GM10248 (cell line): ENCODE results near the gene SLC29A1.

Experiments
- CTCF ChIA-PET: fragments of 300-600 bp; sonication (Branson Sonifier 250); formaldehyde crosslinking; extraction: SDS; loops from one replicate; lab custom pipeline; 2021; ENCODE audit warnings: antibody characterized with exemption; lab: Yijun Ruan, JAX
- POLR2A ChIA-PET: fragments of 350-650 bp; sonication (Branson Sonifier 250); formaldehyde crosslinking; extraction: SDS; loops from one replicate; lab custom pipeline; 2020; ENCODE audit warnings: antibody characterized with exemption; lab: Yijun Ruan, JAX
- DNase-seq: peaks from one replicate; pipeline ENCODE4 v3.0.0; 2012; ENCODE audit errors: extremely low spot score
- TF ChIP-seq, protein P1 (sequence below): IDR thresholded peaks from 2 replicates; pipeline ENCODE4 v1.5.1; 2012; ENCODE audit warnings: mild to moderate bottlenecking, low read depth; ENCODE audit errors: extremely low read depth, missing control alignments, control extremely low read depth

Gene SLC29A1

GRCh38 chr6:44216677-44217331, 6.6 kb upstream of the SLC29A1 start, which contains the start of gene MYMX:
TSS of gene MYMX (plus strand) at chr6:44216926. CDS start at chr6:44217472, 546 bp downstream.
- POLR2A ChIA-PET: no interaction called here
- DNase-seq: no peak
- CTCF ChIA-PET: interaction anchor here (1.2 to 1.4 kb wide), 5 partner anchors 11 to 50 kb away, joined by 3 to 6 read pairs (median 4); no protein-coding TSS in a partner anchor
- TF ChIP-seq, protein P1, sequence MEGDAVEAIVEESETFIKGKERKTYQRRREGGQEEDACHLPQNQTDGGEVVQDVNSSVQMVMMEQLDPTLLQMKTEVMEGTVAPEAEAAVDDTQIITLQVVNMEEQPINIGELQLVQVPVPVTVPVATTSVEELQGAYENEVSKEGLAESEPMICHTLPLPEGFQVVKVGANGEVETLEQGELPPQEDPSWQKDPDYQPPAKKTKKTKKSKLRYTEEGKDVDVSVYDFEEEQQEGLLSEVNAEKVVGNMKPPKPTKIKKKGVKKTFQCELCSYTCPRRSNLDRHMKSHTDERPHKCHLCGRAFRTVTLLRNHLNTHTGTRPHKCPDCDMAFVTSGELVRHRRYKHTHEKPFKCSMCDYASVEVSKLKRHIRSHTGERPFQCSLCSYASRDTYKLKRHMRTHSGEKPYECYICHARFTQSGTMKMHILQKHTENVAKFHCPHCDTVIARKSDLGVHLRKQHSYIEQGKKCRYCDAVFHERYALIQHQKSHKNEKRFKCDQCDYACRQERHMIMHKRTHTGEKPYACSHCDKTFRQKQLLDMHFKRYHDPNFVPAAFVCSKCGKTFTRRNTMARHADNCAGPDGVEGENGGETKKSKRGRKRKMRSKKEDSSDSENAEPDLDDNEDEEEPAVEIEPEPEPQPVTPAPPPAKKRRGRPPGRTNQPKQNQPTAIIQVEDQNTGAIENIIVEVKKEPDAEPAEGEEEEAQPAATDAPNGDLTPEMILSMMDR: no peak

GRCh38 chr6:44217332-44218143, 5.9 kb upstream of the SLC29A1 start:
- ChIA-PET CTCF (interaction anchor here (1.3 to 2.1 kb wide), 2 partner anchors 20 to 45 kb away, joined by 6 to 7 read pairs; no protein-coding TSS in a partner anchor), POLR2A (no interaction called here)
- no peak for DNase-seq
- TF ChIP-seq, protein P1: no peak

GRCh38 chr6:44219053-44219814, 4.2 kb upstream of the SLC29A1 start:
- ChIA-PET CTCF (interaction anchor here (0.8 to 2.4 kb wide), 10 partner anchors 19 to 141 kb away, joined by 3 to 11 read pairs (median 3); no protein-coding TSS in a partner anchor), POLR2A (interaction anchor here (0.6 to 1.5 kb wide), 4 partner anchors 11 to 548 kb away, joined by 4 to 9 read pairs (median 5); partner anchors contain the start of genes HSP90AB1 and SLC35B2)
- DNase-seq: peak; percentile 88
- TF ChIP-seq, protein P1: no peak

- DNase-seq: no peak
- CTCF ChIA-PET: interaction anchor here (0.8 to 6.8 kb wide), 11 partner anchors 12 to 141 kb away, joined by 3 to 40 read pairs (median 5); partner anchors contain the start of gene HSP90AB1
- TF ChIP-seq, protein P1: peak; percentile 9
- POLR2A ChIA-PET: interaction anchor here (0.6 to 1.5 kb wide), 3 partner anchors 12 to 37 kb away, joined by 4 to 9 read pairs (median 4); partner anchors contain the start of genes HSP90AB1 and SLC35B2
Observed at GRCh38 chr6:44219815-44220784, 3.3 kb upstream of the SLC29A1 start.

DNA sequence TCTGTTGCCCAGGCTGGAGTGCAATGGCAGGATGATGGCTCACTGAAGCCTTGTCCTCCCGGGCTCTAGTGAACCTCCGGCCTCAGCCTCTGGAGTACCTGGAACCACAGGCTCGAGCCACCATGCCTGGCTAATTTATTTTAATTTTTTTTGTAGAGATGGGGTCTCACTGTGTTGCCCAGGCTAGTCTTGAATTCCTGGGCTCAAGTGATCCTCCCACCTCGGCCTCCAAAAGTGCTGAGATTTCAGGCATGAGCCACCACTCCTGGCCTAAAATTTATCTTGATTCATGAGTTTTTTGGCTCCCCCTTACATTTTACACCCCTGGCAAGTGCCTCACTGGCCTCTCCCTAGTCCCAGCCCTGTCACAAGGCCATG, 2.5 kb upstream of the SLC29A1 start:
- TF ChIP-seq, protein P1: no peak
- CTCF ChIA-PET: interaction anchor here (0.7 to 6.8 kb wide), 16 partner anchors 8 to 67 kb away, joined by 3 to 116 read pairs (median 6); partner anchors contain the start of gene HSP90AB1
- POLR2A ChIA-PET: interaction anchor here (0.7 kb wide), 1 partner anchor 26 kb away, joined by 3 read pairs; the partner anchor contains the start of gene HSP90AB1
- no peak for DNase-seq
